Activated T-cell treated with anti-CD3 and anti-CD28 coated beads, Interleukin-2, amount 50 U/mL, for 48 hours (primary cell): ENCODE results near the gene ZC2HC1B.
A peak's percentile ranks its signal among the peaks of the same experiment; 100 is the strongest.
"Not testable (repeated sequence)": the region's sequence is repeated elsewhere in the genome, so short reads cannot be mapped to it uniquely, and the experiment has no call there.

ENCODE experiments used
- DNase-seq, 2 experiments: peaks; one replicate each; pipeline ENCODE4 v3.0.0-alpha.2; 2020

ZC2HC1B gene, protein sequence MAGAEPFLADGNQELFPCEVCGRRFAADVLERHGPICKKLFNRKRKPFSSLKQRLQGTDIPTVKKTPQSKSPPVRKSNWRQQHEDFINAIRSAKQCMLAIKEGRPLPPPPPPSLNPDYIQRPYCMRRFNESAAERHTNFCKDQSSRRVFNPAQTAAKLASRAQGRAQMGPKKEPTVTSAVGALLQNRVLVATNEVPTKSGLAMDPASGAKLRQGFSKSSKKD

DNA sequence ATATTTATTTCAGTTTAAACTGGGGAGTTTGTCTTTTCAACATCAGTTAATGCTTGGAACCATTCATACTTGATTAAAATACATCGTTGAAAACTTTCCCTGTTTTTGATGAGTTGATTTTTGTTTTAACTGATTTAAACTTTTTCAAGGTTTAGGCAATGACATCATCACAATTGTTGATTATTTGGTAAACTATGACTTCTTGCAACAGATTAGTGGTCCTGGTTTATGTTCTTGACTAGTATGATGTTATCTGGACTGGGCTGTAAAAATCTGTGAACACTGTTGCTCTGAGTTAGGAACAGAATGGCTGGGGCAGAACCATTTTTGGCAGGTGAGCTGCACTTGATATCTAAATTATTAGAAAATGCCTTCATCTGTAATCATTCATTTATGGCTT is at the start of gene ZC2HC1B:
Gene ZC2HC1B, plus strand, starts transcription at position 241 of the 400 bp plus-strand sequence. Its CDS starts 66 bp downstream, at position 307.
- no peak for DNase-seq

DNA sequence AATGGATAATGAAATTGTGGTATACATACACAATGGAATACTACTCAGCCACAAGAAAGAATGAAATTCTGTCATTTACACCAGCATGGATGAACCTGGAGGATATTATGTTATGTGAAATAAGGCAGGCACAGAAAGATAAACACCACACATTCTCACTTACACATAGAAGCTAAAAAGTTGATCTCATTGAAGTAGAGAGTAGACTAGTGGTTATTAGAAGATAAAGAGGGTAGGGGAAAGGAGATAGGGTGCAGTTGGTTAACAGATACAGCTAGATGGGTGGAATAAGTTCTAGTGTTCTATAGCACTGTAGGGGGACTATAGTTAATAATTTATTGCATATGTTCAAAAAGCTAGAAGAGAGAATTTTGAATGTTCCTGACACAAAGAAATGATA is 46.7 kb upstream of the ZC2HC1B start:
- no peak for DNase-seq

DNA sequence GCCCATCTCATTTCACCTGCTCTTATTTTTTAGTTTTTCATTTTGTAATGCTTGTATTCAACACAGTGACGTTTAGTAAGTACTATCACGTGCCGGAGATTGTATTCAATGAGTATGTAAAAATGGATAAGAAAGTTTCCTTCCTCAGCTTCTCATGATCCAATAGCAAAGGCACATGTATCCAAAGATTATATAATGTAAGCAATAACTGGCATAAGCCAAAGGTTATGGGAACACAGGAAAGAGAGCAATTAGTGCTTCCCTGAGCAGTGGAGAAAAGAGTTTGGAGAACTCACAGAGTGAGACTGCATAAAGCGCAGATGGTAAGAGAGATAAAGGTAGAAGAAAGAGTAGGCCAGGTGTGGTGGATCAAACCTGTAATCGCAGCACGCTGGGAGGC is 42.9 kb upstream of the ZC2HC1B start:
- DNase-seq = no peak

DNA sequence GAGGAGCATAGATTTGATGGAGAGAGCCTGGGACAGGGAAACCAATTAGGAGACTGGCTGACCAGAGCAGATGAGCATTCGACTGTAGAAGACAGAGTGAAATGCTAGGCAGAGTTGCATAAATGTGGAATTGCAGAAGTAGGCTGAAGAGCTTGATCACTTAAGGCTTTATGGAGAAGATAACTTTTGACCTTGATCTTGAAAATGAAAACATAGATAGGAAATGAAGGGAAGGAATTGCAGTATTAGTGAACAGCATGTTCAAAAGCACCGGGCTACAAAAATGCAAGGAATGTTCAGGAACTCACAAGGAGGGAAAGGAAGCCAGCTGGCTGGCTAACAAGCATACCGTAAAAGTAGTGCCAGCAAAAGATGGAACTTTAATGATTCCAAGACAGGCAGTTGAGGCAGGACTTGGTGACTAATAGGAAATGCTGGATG is 41.7 kb upstream of the ZC2HC1B start:
- no peak for DNase-seq

DNA sequence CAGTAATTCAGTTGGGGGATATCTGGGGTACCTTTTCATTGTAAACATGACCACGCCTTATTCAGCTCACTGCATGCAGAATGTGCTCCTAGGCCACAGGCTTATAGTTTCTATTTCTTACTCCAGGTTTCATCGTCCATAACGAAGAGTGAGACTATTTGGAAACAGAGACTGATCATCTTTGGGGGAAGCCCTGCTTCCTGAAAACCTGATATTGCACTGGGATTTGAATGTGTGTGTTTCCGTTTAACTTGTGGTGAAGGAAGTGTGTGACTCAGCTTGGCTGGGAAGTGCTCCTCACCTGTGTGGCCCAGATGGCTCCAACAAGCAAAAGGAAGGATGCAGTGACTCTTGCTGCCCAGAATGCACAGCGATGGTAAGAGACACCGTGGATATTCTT is 40.7 kb upstream of the ZC2HC1B start:
- no peak for DNase-seq

DNA sequence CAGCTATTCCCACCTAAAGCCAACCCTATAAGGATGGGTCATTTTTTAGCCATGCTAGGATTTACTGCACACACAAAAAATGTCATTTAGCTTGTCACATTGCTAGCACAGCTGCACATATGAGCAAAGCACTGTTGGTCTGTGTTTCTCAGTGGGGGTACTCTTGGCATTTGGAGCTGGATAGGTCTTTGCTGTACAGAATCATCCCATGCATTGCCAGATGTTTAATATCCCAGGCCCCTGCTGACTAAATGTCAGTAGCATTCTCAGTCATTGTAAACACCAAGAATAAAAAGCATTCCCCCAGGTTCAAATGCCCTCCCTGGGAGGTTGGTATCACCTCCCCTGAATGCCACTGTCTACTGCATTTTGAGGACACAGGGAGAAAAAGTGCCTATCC is 35.7 kb upstream of the ZC2HC1B start:
- no peak for DNase-seq

DNA sequence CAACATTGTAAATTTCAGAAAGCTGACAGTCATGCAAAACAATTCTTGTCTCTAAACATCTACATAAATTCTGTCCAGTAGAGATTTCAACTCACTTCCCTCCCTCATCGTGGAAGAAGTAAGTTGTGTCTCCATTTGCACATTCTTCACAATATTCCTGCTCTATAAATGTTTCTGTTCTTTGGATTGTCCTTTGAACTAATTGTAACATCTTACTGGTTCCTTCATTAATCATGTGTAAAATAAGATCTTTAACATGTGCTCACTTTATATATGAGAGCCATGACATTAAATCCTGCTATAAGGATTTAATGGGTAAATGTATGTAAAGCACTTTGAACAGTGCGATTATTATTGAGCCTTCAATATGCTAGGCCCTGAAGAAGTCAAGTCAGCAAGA is 28.1 kb upstream of the ZC2HC1B start:
- DNase-seq = no peak

DNA sequence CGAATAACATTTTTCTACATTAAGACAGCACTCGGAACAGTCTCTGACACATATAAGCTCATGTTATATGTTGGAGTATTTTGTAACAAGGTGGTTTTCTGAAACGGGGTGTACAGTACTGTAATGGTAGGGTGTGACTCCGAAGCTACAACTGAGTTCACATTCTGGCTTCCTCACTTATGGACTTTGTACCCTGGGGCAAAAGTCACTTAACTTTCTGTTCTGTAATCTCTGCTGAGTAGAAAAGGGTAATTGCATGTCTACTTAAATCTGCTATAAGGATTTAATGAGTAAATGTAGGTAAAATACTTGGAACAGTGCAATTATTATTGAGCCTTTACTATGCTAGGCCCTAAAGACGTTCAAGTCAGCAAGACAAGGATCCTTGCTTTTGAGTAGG is 25.9 kb upstream of the ZC2HC1B start:
- no peak for DNase-seq

DNA sequence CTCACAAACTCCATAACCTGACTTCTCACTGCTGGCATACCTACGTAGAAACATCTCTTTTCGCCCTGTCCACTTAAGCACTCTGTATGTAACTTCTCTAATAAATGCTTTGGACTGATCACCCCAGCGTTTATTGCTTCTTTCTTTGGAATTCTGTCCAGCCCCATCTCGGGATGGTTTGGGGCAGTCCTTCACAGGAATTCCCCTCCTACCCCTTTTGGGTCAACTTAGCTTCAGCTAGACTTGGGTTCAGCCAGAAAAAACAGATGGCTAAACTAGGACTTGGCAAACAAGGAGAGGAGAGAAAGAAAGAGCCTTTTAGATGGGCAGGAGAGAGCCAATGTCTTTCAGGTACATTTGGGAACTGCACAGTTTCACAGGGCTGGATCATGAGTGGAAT is 25.1 kb upstream of the ZC2HC1B start:
- no peak for DNase-seq

DNA sequence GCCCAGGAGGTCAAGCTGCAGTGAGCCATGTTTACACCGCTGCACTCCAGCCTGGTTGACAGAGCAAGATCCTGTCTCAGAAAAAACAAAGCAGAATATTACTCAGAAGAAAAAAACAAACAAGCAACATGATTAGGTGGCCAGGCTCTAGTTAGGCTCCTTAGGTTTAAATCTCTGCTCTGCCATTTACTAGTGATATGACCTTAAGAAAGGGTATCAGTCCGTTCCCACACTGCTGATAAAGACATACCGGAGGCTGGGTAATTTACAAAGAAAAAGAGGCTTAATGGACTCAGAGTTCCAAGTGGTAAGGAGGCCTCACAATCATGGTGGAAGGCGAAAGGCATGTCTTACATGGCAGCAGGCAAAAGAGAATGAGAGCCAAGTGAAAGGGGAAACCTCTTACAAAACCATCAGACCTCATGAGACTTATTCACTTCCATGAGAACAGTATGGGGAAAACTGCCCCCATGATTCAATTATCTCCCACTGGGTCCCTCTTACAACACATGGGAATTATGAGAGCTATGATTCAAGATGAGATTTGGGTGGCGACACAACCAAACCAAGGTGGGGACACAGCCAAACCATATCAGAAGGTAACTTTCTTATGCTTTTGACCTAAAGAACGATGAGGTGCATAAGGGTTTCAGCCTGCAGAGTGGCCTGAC is 23.5 kb upstream of the ZC2HC1B start:
- no peak for DNase-seq

DNA sequence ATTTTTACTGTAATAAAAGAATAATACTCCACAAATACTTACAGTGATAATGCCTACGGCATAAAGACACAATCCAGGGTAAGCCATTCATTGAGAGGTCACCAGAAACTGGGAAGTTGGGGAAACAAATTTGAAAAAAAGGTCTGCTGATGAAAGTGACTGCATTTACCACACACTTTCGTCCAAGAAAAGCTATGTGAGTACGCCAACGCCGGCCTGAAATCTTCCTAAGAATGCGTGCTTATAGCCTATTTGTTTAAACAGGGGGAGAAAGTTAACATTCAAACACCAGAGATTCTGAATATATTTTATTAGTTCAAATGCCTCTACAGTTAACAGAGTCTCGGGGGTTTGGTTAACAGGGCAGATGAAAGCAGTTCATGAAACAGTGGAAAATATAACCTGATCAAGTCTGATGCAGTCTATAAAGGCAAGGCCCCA is 21.8 kb upstream of the ZC2HC1B start:
- DNase-seq = no peak

DNA sequence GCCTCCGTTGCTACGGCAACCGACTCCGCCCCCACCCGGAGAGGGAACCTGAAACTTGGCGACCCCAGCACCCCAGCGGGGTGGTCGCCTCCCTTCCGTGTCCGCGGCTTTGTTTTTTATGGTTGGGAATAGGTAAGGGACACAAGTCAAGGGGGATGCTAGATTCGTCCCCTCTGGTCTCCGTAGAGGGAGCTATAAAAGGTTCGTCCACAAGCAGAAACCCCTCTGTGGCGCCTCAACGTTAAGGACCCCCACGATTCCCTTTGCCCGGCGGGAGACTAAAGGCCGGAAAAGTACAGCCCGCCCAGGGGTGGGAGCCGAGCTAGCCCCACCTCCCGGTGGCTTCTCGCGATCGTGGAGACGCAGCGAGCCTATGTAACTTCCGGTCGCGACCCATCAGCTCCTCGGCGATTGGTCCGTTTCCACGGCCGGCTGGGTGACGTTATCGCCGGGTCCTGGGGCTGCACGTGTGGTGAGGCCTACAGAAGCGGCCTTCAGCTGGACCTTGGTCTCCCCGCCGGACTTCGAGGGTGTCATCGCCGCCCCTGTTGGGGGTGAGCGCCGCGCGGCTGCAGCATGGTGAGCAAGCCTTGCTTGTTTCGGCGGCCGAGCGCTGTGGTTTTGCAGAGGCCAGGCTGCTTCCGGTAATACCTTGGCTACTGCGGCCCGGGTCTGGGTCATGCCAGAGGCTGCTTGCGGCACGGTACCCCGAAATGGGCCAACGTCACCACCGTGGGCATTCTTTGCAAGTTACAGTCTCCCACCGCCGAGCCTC is 21.2 kb upstream of the ZC2HC1B start, which contains the start of gene LTV1:
Gene LTV1, plus strand, starts transcription at position 437 of the 775 bp plus-strand sequence. Its CDS starts 140 bp downstream, at position 577.
- peak; percentile 93 to 95 for DNase-seq

DNA sequence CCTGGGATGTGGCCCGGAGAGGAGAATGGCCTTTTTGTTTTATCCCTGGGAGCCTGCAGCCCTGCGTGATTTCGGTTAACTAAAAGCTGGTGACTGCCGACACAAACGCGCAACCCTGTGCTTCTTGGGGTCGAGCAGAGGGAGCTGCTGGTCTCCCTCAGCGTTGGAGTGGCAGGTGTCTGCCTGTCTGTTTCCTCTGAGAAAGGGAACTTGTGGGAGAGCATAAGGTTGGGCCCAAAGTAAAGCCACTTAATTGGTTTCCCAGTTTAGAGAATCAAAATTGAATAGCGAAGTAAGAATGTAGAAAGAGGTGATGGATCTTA is 20.6 kb upstream of the ZC2HC1B start:
- no peak for DNase-seq

DNA sequence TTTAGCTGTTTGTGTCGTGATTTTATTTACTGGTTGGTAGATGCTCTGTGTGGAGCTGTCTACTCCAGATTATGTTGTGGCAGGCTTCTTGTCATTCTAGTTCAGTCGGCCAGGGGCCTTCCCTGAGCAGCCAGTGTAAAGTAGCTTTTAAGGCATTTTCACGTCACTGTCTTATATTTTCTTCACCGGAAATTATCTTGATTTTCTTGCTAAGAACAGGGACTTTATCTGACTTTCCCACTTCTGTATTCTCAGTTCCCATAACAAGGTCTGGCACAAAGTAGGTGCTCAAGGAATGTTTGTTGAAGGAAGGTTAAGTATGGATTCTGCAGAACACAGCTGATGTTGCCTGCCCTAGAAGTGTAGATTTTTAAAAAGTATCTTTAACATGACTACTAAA is 20.3 kb upstream of the ZC2HC1B start:
- no peak for DNase-seq

DNA sequence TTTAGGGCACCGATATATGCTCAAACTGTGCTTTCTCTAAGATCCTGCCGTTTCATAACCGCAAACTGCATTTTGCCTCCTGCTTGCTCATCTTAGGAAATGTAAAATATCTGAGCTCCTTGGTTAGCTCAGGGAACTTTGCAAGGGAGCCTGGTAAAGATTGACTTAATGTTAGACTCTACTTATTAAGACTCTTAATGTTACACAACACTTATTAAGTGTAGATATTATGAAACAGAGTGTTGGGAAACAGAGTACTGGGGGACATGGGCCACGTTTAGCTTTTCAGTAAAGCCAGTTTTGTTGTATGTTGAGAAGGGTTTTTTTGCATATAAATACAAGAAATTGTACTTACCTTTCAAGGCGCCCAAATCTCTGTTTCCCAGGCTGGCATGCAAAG is 19.2 kb upstream of the ZC2HC1B start:
- DNase-seq = no peak

DNA sequence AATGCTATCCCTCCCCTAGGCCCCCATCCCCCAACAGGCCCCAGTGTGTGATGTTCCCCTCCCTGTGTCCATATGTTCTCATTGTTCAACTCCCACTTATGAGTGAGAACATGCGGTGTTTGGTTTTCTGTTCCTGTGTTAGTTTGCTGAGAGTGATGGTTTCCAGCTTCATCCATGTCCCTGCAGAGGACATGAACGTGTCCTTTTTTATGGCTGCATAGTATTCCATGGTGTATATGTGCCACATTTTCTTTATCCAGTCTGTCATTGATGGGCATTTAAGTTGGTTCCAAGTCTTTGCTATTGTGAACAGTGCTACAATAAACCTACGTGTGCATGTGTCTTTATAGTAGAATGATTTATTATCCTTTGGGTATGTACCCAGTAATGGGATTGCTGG is 12.6 kb upstream of the ZC2HC1B start:
- not testable (repeated sequence) for DNase-seq

DNA sequence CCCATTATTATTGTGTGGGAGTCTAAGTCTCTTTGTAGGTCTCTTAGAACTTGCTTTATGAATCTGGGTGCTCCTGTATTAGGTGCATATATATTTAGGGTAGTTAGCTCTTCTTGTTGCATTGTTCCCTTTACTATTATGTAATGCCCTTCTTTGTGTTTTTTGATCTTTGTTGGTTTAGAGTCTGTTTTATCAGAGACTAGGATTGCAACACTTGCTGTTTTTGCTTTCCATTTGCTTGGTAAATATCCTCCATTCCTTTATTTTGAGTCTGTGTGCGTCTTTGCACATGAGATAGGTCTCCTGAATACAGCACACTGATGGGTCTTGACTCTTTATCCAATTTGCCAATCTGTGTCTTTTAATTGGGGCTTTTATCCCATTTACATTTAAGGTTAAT is 9.2 kb upstream of the ZC2HC1B start:
- DNase-seq = not testable (repeated sequence)

DNA sequence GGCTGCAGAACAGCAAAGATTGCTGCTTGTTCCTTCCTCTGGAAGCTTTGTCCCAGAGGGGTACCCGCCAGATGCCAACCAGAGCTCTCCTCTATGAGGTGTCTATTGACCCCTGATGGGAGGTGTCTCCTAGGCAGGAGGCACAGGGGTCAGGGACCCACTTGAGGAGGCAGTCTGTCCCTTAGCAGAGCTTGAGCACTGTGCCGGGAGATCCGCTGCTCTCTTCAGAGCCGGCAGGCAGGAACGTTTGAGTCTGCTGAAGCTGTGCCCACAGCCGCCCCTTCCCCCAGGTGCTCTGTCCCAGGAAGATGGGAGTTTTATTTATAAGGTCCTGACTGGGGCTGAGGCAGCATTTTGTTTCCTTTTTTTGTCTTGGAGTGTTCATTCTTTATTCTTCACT is 7.5 kb upstream of the ZC2HC1B start:
- DNase-seq = not testable (repeated sequence)

DNA sequence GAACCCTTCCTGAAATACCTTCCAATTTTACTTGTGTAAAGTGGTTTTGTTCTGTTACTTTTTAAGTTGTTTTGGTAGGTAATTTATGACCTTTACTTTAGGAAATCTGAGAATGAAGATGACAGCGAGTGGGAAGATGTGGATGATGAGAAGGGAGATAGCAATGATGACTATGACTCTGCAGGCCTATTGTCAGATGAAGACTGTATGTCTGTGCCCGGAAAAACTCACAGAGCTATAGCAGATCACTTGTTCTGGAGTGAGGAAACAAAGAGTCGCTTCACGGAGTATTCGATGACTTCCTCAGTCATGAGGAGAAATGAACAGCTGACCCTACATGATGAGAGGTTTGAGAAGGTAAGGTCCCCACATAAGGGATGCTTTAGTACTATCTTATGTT is 6.6 kb upstream of the ZC2HC1B start:
- no peak for DNase-seq

DNA sequence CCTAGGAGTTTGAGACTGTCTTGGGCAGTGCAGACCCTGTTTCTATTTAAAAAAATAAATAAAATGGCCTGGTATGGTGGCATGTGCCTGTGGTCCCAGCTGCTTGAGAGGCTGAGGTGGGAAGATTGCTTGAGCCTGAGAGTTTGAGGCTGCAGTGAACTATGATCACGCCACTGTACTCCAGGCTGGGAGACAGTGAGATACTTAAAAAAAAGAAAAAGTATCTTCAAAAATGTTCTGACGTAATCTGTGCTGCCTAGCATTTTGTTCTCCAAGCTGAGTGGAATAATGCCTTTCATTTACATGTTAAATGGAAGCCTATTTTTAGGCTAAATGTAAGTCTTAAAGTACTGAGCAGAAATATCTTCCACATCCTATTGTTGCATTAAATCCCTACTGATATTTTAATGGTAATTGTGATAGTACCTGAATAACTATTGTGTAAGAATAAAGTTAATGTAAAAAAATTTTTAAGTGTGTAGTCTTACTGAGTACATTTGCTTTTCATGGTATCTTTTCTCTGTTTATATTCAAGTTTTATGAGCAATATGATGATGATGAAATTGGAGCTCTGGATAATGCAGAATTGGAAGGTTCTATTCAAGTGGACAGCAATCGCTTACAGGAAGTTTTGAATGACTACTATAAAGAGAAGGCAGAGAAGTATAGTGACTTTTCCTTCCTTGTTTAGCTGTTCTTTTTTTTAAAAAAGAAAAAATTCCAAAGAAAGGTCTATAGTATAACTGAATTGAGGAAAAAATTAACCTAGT is 4.2 kb upstream of the ZC2HC1B start:
- no peak for DNase-seq

DNA sequence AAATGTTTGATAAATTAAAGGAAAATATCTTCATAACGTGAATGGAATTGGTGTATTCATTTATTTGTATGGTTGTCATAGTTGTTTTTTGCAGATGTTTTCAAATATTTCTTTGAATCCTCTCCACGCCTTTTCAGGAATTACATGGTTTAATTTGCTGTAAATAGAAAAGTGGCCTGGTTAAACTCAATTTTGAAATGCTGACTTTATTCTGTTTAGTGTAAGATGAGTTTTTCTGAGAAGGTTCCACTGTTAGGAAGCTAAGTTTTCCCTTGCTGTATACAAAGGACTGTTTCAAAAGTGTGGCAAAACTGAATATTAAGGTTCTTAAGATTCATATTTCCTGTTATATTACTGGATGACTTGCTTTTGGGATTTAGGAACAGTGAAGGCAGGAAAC is 503 bp upstream of the ZC2HC1B start:
- DNase-seq = no peak

DNA sequence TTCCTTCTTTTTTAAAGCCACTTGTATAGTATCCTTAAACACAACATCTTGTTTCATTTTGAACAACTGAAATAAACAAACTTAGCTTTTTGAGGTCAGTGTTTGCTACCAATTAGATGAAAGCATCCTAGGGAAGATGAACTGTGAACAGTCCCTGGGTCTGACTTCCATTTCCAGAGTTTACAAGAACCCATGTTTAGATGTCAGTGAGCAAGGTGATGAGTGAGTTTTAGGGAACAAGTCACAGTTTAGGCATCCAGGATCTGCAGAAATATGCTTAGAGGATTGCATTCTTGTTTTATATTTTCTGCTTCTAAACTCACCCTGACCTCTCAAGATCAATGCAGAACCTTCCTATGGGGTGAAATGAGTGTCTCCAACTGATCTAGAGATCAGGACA is 3.0 kb downstream of the ZC2HC1B start:
- no peak for DNase-seq

DNA sequence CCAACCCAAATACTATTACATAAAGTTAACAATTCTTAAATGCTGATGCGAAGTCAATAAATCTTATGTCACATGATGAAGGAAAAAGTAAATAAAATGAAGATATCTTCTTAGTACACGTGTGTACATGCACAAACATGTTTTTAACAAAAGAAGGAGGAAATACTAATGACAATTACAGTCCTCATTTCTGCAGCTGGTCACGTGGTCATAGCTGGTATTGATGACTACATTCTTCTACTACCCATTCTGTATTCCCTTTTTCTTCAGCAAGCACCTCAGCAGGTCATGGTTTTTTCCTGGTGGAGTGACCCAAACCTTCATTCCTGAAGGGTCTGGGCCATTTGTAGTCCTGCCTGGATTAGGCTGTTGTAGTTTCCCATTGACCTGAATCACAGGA is 4.5 kb downstream of the ZC2HC1B start:
- not testable (repeated sequence) for DNase-seq
